Loucy (cell line): ENCODE data around the gene NR4A2.

Source experiments
- CTCF ChIP-seq: fragments of 200-600 bp; sonication (generic); conservative IDR thresholded peaks from 2 replicates; pipeline ENCODE4 v1.5.1; 2014; ENCODE audit warnings: mild to moderate bottlenecking, antibody characterized with exemption, low read length
- EZH2phosphoT487 ChIP-seq: fragments of 200-600 bp; IDR thresholded peaks from 2 replicates; pipeline ENCODE4 v1.6.1; 2018; ENCODE audit warnings: antibody characterized with exemption, mild to moderate bottlenecking, moderate library complexity, borderline replicate concordance

- no peak for TF ChIP-seq CTCF
- TF ChIP-seq EZH2phosphoT487 = no peak
These were observed 27.4 kb downstream of the NR4A2 start for GRCh38 chr2:156305121-156305520.
